Neural cell (in vitro differentiated cells): ENCODE measurements around the gene DNAJB1.

ENCODE experiments used
- EP300 ChIP-seq: fragments of 450-650 bp; conservative IDR thresholded peaks from 2 replicates; pipeline ENCODE4 v1.6.1; 2014; ENCODE audit warnings: antibody characterized with exemption, mild to moderate bottlenecking, moderate library complexity; ENCODE audit not compliant: poor library complexity, severe bottlenecking
- EZH2 ChIP-seq: fragments of 200-600, 300-800 bp; shearing (Covaris generic), sonication (generic); IDR thresholded peaks from 2 replicates; pipeline ENCODE4 v1.6.1; 2014; ENCODE audit warnings: antibody characterized with exemption, low read length, borderline replicate concordance, mild to moderate bottlenecking; ENCODE audit not compliant: insufficient read depth, poor library complexity, severe bottlenecking
- MXI1 ChIP-seq: fragments of 450-650 bp; conservative IDR thresholded peaks from 2 replicates; pipeline ENCODE4 v1.6.1; 2014; ENCODE audit warnings: antibody characterized with exemption, mild to moderate bottlenecking; ENCODE audit not compliant: poor library complexity, severe bottlenecking
- POLR2AphosphoS5 ChIP-seq: IDR thresholded peaks from 2 replicates; pipeline ENCODE4 v1.6.1; 2012
- SMC3 ChIP-seq: fragments of 450-650 bp; conservative IDR thresholded peaks from 2 replicates; pipeline ENCODE4 v1.6.1; 2014; ENCODE audit warnings: antibody characterized with exemption, mild to moderate bottlenecking, moderate library complexity; ENCODE audit not compliant: poor library complexity
- TAF1 ChIP-seq: IDR thresholded peaks from 2 replicates; pipeline ENCODE4 v1.6.1; 2012; ENCODE audit warnings: low read depth
- TF ChIP-seq, protein P1 (sequence below): fragments of 450-650 bp; IDR thresholded peaks from 2 replicates; pipeline ENCODE4 v1.5.1; 2014; ENCODE audit warnings: antibody characterized with exemption, mild to moderate bottlenecking, moderate library complexity; ENCODE audit not compliant: poor library complexity, severe bottlenecking
- TF ChIP-seq, protein P2 (sequence below): IDR thresholded peaks from 2 replicates; pipeline ENCODE4 v1.6.1; 2012; ENCODE audit warnings: borderline replicate concordance

DNA sequence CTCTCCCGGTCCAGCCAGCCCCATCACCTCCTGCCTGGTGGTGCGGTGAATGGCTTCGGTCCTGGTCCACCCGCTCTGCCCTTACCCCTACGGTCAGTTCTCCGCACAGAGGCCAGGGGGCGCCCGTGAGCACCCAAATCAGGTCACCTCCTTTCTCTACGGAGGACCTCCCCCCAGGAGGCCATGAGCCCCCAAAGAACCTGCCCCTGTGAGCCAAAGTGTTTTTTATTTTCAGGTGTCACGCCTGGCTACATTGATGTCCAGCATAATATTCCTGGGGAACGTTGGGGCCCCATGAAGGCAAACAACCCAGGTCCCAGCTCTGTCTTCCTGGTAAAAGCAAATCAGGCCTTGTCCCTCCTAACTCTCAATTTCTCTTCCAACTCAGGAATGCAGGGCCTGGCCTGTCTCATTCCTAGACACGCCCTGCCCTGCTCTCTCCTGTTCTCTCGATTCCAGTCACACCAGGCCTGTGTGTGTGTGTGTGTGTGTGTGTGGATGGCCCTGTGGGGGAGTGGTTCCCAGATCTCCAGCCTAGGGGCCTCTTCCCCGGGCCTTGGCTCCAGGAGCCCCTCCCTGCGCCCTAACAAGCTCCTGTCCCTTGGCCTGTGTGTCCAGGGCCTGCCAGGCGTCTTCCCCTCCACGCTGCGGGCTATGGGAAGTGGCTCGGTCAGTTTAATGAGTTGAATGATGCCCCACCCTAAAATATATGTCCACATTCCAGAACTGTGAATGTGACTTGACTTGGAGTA lies 12.5 kb downstream of the DNAJB1 start:
- TF ChIP-seq, protein P1, sequence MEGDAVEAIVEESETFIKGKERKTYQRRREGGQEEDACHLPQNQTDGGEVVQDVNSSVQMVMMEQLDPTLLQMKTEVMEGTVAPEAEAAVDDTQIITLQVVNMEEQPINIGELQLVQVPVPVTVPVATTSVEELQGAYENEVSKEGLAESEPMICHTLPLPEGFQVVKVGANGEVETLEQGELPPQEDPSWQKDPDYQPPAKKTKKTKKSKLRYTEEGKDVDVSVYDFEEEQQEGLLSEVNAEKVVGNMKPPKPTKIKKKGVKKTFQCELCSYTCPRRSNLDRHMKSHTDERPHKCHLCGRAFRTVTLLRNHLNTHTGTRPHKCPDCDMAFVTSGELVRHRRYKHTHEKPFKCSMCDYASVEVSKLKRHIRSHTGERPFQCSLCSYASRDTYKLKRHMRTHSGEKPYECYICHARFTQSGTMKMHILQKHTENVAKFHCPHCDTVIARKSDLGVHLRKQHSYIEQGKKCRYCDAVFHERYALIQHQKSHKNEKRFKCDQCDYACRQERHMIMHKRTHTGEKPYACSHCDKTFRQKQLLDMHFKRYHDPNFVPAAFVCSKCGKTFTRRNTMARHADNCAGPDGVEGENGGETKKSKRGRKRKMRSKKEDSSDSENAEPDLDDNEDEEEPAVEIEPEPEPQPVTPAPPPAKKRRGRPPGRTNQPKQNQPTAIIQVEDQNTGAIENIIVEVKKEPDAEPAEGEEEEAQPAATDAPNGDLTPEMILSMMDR = peak; percentile 25
- TF ChIP-seq EP300 (no peak), POLR2AphosphoS5 (no peak), EZH2 (no peak), MXI1 (no peak), SMC3 (no peak), TAF1 (no peak)
- TF ChIP-seq, protein P2, sequence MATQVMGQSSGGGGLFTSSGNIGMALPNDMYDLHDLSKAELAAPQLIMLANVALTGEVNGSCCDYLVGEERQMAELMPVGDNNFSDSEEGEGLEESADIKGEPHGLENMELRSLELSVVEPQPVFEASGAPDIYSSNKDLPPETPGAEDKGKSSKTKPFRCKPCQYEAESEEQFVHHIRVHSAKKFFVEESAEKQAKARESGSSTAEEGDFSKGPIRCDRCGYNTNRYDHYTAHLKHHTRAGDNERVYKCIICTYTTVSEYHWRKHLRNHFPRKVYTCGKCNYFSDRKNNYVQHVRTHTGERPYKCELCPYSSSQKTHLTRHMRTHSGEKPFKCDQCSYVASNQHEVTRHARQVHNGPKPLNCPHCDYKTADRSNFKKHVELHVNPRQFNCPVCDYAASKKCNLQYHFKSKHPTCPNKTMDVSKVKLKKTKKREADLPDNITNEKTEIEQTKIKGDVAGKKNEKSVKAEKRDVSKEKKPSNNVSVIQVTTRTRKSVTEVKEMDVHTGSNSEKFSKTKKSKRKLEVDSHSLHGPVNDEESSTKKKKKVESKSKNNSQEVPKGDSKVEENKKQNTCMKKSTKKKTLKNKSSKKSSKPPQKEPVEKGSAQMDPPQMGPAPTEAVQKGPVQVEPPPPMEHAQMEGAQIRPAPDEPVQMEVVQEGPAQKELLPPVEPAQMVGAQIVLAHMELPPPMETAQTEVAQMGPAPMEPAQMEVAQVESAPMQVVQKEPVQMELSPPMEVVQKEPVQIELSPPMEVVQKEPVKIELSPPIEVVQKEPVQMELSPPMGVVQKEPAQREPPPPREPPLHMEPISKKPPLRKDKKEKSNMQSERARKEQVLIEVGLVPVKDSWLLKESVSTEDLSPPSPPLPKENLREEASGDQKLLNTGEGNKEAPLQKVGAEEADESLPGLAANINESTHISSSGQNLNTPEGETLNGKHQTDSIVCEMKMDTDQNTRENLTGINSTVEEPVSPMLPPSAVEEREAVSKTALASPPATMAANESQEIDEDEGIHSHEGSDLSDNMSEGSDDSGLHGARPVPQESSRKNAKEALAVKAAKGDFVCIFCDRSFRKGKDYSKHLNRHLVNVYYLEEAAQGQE = no peak
